ENCODE results near the gene UBE4A. TPM values are rescaled to one million over a fixed set of nuclear protein-coding genes. Genes with fewer than 3 reads are reported as not detected.

UBE4A gene
- total and polyA plus RNA-seq, 10 of the 15 experiments (the other 5 are each of a cell fraction or from before 2014, with no cell fraction given), result 6.2 to 39.6 (median 30.3) TPM

DNA sequence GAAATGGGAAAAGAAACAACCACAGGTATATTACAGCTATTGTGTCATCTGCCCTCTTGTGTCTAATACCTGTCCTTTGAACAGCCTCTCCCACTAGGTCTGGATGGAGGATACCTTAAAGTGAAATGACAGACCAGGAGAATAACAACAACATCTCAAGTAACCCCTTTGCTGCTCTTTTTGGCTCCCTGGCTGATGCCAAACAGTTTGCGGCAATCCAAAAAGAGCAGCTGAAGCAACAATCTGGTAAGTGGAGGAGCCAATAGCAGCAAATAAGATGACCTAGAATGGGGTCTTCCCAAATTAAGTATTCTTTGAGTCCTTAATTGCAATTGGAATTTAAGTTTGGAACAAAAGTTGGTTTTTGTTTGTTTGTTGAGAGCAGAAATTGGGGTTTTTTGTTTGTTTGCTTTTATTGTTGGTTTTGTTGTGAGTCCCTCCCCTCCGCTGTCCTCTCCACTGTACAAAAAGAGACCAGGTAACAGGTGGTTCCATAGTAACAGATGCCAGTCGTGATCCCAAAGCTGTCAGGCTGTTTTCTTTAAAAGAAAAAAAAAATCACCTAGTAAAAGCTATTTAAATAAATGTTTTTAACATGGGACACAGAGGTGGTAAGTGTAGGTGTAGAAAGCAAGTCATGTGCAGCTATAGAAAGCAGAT lies 5.7 kb downstream of the UBE4A start:
- H3K36me3 ChIP-seq (ENCODE audit: control insufficient read depth in 2 of 2, insufficient read depth in 2 of 2, low read length in 1 of 2), result peaks cover 7 to 16% of the 10 kb centered on the region in 2 experiments
- RAD21 ChIA-PET (ENCODE audit: unreplicated experiment), result interaction anchor here (0.6 to 2.5 kb wide), 4 partner anchors 14 to 167 kb away, joined by 3 to 6 read pairs (median 4); no protein-coding TSS in a partner anchor
- H3K4me3 ChIP-seq, result no peak overlapping the region
- H3K4me1 ChIP-seq (ENCODE audit: control insufficient read depth, insufficient read depth, low read length), result peaks cover 3% of the 10 kb centered on the region; the same call in 1 of the 2 replicates
- in situ Hi-C loops (cut with MboI), result no loop called here
- H3K79me2 ChIP-seq (ENCODE audit: control insufficient read depth, insufficient read depth, low read length), result peaks cover 23% of the 10 kb centered on the region
- H3K9me3 ChIP-seq (replicated peaks; ENCODE audit: control insufficient read depth, insufficient read depth, low read length), result no peaks in the 10 kb centered on the region
- no peak overlapping the region for H3K4me2 ChIP-seq (ENCODE audit: control insufficient read depth, insufficient read depth)
- SMC1A ChIA-PET (ENCODE audit: uncharacterized antibody, unreplicated experiment), result interaction anchor here (0.8 to 1.6 kb wide), 7 partner anchors 14 to 123 kb away, joined by 3 to 4 read pairs (median 3); no protein-coding TSS in a partner anchor
- H3K27ac ChIP-seq (ENCODE audit: control insufficient read depth, insufficient read depth), result no peak overlapping the region
- no TSS peak for BruUV-seq (replicated peaks)
- DNase-seq (ENCODE audit: low read depth, low spot score) (no peak), FAIRE-seq (no peak), ATAC-seq (no peak)
- WGBS (ENCODE audit: insufficient coverage, insufficient replicate concordance, low lambda C conversion rate, missing lambda C conversion rate), result 94% methylated on average over 3 of the region's 3 CpGs
- H2AFZ ChIP-seq (ENCODE audit: control insufficient read depth, low read depth, low read length), result no peak overlapping the region
- H3K9ac ChIP-seq (ENCODE audit: control insufficient read depth, insufficient read depth, low read length), result no peak overlapping the region
- intact Hi-C loops (cut with micrococcal nuclease; ENCODE audit: unreplicated experiment), result no loop called here
- CTCF ChIA-PET, result interaction anchor here (0.6 to 2.2 kb wide), 15 partner anchors 9 to 166 kb away, joined by 3 to 10 read pairs (median 3); no protein-coding TSS in a partner anchor
- POLR2A ChIA-PET, result interaction anchor here (0.7 to 1.0 kb wide), 4 partner anchors 15 to 113 kb away, joined by 3 read pairs; partner anchors contain the start of gene MPZL3
- H3K27me3 ChIP-seq (replicated peaks in 1 of 2; ENCODE audit: control insufficient read depth in 2 of 2, insufficient read depth in 2 of 2, low read length in 1 of 2), result no peaks in the 10 kb centered on the region
- H4K20me1 ChIP-seq (ENCODE audit: control insufficient read depth, insufficient read depth), result no peaks in the 10 kb centered on the region
- TF ChIP-seq BACH1 (IDR thresholded peaks at IDR 0.05; ENCODE audit: borderline replicate concordance) (no peak), SREBF1 (IDR thresholded peaks at IDR 0.05; ENCODE audit: low read length) (no peak), RCOR1 (conservative IDR thresholded peaks at IDR 0.05; ENCODE audit: low read depth, low read length) (no peak), IRF4 (IDR thresholded peaks at IDR 0.05; ENCODE audit: low read depth, low read length) (no peak), POU2F2 (IDR thresholded peaks at IDR 0.05; ENCODE audit: borderline replicate concordance, low read depth, low read length) (no peak), IKZF2 (IDR thresholded peaks at IDR 0.05) (no peak), MTA3 (IDR thresholded peaks at IDR 0.05; ENCODE audit: borderline replicate concordance, low read length) (no peak), ATF7 (IDR thresholded peaks at IDR 0.05; ENCODE audit: low read depth) (no peak), HDGF (IDR thresholded peaks at IDR 0.05) (no peak), NKRF (conservative IDR thresholded peaks at IDR 0.05) (no peak), E2F4 (IDR thresholded peaks at IDR 0.05; ENCODE audit: low read depth, low read length) (no peak), GATAD2B (conservative IDR thresholded peaks at IDR 0.05; ENCODE audit: low read depth) (no peak), HDAC2 (IDR thresholded peaks at IDR 0.05) (no peak), TCF3 (IDR thresholded peaks at IDR 0.05; ENCODE audit: borderline replicate concordance, insufficient read depth, low read depth, low read length) (no peak), USF2 (IDR thresholded peaks at IDR 0.05; ENCODE audit: borderline replicate concordance, low read depth, low read length) (no peak), JUND (IDR thresholded peaks at IDR 0.05; ENCODE audit: low read depth, low read length) (no peak), KLF5 (IDR thresholded peaks at IDR 0.05; ENCODE audit: partially characterized antibody) (no peak), CREB1 (IDR thresholded peaks at IDR 0.05; ENCODE audit: low read depth) (no peak)
- TF ChIP-seq, protein P1, sequence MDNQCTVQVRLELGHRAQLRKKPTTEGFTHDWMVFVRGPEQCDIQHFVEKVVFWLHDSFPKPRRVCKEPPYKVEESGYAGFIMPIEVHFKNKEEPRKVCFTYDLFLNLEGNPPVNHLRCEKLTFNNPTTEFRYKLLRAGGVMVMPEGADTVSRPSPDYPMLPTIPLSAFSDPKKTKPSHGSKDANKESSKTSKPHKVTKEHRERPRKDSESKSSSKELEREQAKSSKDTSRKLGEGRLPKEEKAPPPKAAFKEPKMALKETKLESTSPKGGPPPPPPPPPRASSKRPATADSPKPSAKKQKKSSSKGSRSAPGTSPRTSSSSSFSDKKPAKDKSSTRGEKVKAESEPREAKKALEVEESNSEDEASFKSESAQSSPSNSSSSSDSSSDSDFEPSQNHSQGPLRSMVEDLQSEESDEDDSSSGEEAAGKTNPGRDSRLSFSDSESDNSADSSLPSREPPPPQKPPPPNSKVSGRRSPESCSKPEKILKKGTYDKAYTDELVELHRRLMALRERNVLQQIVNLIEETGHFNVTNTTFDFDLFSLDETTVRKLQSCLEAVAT (IDR thresholded peaks at IDR 0.05), result no peak
